CD4-positive, alpha-beta T cell treated with Interleukin-6 at 100 ng/mL for 8 hours (primary cell): ENCODE data around the gene SPATA31D1.
"Not testable (repeated sequence)": the region's sequence is repeated elsewhere in the genome, so short reads cannot be mapped to it uniquely, and the experiment has no call there.

Source experiments
- DNase-seq: peaks from one replicate; pipeline ENCODE4 v3.0.0-alpha.2; 2020; ENCODE audit warnings: mixed read lengths, low spot score

SPATA31D1 gene

DNA sequence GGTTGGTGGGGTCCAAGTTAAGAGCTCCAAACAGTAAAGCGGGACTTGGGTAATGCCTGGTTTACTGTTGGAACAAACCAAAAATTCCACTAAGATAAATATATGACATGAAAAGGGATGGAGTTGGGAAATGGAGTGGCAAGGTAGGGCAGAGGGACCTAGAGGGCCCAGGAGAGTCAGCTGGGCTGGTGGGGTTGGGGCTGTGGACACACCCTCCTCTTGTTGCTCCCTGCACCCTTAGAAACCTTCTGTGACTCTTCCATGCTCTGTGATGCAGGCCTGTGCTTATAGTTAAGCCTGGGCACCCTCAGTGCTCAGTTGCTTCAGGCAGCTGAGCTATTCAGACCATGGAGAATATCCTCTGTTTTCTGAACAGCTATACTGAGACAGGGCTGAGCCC lies at the start of gene SPATA31D1:
Gene SPATA31D1, plus strand, starts transcription at position 301 of the 400 bp plus-strand sequence. Its CDS starts 47 bp downstream, at position 348.
- not testable (repeated sequence) for DNase-seq

DNA sequence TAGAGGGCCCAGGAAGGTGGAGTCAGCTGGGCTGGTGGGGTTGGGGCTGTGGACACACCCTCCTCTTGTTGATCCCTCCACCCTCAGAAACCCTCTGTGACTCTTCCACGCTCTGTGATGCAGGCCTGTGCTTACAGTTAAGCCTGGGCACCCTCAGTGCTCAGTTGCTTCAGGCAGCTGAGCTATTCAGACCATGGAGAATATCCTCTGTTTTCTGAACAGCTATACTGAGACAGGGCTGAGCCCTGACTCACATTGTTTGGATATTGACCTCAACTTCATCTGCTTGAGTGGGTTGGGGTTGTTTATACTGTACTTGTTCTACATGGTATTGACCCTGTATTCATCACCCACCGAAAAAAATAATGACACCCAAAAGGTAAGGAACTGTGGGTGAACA lies 45.2 kb upstream of the SPATA31D1 start, which contains the start of gene SPATA31D3:
Gene SPATA31D3, plus strand, starts transcription at position 108 of the 400 bp plus-strand sequence. Its CDS starts 86 bp downstream, at position 194.
- DNase-seq: not testable (repeated sequence)

DNA sequence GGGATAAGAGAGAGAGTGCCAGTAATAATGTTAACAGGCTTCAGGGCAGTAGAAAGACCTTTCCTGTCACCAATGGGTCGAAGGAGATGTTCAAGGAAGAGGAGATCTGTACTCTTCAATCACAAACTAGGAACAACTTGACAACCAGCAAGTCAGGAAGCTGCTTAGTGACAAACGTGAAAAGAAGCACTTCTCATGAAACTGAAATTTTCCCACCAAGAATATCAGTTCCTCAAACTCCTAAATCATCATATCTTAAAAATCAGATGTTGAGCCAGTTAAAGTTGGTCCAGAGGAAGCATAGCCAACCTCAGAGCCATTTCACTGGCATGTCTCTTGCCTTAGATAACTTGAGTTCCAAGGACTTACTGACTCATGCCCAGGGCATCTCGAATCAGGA lies 39.9 kb upstream of the SPATA31D1 start:
- DNase-seq: not testable (repeated sequence)

DNA sequence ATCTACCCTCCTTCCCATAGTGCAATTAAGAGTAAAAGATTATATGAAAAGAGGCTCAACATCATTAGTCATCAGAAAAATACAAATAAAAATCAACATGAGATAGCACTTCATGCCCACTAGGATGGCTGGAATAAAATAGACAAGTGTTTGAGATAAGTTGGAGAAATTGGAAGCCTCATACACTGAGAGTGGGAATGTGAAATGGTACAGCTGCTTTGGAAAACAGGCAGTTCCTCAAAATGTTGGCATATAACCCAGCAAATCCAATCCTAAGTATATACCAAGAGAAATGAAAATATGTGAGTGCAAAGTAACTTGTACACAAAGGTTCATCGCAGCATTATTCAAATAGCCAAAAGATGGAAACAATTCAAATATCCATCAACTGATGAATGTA lies 35.5 kb upstream of the SPATA31D1 start:
- DNase-seq: no peak

DNA sequence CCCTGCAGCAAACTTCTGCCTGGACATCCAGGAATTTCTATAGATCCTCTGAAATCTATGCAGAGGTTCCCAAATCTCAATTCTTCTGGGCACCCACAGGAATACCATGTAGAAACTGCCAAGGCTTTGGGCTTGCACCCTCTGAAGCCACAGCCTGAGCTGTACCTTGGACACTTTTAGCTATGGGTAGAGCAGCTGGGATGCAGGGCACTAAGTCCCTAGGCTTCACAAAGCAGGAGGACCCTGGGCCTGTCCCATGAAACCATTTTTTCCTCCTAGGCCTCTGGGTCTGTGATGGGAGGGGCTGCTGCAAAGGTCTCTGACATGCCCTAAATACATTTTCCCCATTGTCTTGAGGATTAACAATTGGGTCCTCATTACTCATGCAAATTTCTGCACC lies 32.9 kb upstream of the SPATA31D1 start:
- DNase-seq: no peak

DNA sequence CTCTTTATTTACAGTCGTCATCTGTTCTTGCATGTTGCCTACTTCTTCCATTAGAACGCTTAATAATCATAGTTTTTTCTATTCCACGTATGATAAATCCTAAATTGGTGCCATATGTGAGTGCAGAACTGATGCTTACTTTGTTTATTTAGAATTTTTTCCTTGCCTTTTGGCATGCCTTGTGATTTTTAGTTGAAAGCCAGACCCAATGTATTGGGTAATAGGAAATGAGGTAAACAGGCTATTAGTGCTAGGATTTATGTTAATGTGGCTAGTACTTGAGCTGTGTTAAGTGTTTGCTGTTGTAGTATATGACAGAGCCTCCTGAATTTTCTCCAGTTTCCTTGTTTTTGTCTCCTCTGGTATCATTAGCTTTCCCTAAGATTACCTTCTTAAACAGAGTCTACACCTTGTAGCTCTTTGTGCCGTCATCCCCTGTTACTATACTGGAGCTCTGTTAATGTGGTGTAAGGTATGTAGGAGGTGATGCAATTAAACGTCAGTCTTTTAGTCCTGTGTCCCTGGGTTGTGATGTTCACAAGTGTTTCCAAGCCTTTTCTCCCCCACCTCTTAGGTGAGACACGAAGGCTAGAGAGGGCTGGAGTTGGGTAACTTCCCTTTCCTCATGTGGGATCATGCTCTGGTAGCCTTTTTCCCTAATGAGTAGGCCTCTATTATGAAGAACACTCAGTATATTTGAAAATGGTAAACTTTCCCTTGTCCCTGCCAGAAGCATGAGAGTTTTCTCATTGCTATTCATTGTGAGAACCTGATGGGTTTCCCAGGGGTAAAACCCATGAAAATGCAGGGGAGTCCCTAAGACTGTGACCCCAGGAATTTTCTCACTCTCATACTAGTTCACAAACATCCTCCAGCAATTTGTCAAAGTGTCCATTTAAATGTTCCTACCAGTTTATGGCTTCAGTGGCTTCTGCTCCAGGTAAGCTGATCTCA lies 24.1 kb upstream of the SPATA31D1 start:
- DNase-seq: no peak

DNA sequence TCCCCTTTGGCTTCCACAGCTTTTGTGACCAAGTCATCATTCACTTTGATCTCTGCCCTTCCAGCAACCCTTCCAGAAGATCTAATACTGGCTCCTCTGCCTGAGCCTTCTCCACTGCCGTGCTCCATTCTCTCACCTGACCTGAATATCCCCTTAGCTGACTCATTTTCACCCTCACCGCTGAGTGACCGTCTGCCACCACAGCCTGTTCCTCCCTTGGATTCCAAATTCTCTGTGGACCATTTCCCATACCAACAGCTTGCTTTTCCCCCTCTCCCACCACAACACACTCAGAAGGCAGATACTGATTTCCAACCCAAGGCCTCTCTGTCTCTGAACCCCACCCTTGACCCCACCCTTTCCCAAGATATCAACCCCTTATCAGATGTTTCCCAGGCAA lies 20.5 kb upstream of the SPATA31D1 start:
- DNase-seq: no peak

DNA sequence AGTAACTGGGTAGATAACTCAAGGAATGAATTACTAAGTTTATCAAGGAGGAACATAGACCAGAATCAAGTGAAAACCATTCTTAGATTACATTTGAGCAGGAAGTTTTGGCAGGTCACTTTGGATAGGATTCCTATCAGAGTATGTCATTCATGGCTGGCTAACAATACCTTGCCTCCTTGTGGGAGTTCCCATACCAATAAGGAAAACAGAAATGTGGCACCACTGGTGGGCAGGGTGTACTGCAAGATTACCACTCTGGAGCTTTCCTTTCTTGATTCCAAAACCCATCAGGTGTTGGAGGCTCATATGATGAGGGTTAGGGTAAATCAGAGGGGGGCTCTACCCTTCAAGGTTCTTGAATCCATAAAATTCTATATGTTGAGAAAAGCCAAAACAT lies 18.6 kb upstream of the SPATA31D1 start:
- DNase-seq: no peak

DNA sequence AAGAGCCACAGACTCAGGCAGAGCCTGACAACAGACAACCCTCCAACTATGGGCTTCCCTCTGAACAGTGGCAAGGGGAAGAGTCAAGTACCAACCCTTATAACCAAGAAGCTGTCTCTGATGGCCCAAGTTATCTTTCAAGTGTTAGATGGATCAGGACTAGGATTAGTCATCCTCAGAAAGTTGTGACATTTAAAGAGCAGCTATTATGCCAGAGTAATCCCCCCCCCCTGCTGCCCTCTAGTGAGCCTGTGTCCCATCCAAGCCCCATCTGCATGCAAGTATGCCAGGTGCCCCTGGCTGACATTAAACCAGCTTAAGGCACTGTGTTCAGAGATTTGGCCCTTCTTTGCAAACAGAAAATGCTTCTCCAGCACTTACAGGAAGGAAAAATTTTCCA lies 16.8 kb upstream of the SPATA31D1 start:
- DNase-seq: no peak

DNA sequence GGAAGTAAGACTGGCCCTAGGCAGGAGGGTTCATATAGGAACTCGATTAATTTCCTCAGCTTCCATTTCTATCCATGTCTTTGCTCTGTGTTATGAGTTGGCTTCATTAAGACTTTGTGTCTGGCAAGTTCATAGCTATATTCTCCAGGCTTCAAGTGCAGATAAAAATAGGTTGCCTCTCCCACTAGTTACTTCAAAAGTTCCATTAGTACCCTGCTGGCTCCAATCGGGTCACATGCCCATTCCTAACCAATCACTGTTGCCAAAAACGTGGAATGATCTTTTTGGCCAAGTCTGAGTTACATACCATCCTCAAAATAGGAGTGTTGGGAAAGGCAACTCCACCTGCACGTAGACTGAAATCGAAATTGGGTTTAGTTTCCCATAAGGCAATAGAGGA lies 13.8 kb upstream of the SPATA31D1 start:
- no peak for DNase-seq

DNA sequence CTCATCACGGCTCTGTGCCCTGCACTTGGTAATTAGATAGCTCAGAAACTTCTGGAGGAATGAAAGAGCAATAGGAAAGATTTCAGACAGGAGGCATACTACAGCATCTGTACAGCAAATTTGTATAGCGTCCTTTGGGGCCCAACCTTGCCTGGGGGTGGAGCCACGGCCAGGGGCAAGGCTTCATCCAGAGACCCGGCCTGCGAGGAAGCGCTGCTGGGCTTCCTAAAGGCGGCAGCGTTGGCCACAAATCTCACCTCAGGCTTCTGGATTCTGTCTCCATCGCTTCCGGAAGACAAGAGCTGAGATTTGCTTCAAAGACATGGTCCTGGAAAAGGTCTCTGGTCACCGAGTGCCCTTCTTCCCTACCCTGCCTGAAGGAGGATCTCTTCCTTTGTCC lies 12.2 kb upstream of the SPATA31D1 start:
- no peak for DNase-seq

DNA sequence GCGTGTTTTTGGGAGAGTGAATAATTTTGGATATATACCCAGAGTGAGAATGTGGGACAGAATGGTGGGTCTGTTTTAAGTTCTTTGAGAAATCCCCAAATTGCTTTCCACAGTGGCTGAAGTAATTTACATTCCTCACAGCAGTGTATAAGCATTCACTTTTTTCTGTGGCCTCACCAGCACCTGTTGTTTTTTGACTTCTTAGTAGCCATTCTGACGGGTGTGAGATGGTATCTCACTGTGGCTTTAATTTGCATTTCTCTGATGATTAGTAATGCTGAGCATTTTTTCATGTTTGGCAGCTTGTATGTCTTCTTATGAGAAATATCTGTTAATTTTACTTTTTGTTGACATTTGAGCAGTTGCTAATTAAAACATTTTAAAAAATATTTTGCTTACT lies 9.4 kb upstream of the SPATA31D1 start:
- DNase-seq: no peak

DNA sequence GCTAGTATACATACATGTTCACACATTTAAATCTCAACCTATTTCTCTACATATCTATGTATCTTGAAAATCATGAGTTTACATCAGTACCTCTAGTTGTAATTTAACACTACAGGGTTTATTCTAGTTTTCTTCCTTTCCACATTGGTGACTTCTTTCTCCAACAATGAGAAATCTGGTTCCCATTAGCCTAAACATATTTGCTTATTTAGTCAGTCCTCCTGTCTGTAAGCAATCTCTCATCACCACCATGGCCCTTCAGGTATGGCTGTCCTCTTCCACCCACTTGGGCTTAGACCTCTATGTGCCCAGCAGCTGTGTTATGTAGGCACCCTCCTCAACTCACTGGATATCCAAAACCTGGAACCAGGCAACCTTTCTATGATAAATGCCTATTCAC lies 8.0 kb upstream of the SPATA31D1 start:
- no peak for DNase-seq

DNA sequence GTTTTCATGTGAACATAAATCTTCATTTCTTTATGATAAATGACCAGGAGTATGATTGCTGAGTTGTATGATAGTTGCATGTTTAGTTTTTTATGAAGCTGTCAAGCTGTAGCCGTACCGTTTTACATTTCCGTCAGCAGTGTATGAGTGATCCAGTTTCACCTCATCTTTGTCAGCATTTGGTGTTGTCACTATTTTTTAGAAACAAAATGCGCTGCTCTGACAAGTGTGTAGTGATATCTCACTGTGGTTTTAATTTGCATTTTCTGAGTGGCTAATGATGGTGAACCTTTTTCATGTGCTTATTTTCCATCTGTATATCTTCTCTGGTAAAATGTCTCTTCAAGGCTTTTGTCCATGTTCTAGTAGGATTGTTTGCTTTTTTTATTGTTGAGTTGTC lies 6.7 kb upstream of the SPATA31D1 start:
- no peak for DNase-seq

DNA sequence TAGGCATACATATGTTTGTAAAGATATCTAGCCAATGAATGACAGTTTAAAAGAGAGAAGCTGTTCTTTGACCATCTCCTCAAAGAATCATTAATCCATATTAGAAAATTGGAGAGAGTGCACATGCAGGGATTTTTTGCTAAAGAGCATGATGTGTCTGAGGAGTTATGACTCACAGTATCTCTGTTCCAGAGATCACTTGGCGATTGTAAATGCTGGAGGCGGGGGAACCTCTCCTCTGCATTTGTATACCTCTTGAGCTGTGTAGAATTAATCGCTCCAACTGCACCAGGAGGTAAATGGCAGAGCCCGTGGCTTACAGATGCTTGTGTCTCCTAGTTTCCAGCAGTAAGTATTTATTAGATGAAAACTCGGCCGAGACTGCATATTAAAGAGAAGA lies 3.6 kb upstream of the SPATA31D1 start:
- DNase-seq: no peak

DNA sequence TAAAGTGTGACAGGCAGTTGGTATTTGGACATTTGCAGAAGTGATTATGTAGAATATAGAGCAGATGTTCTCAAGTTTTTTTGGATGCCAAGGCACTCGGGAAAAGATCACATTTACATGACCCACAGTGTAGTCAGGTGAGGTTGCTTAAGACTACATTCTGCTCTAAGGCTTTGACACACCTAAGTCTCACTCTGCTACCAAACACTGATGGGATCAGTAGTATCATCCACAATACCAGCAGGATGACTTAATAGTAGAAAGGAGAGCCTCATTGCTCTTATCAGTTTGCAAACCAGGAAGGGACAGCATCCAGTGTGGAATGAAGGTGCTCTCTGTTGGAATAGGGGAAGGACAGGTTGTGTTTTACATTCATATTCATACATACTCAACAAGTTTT lies 2.5 kb upstream of the SPATA31D1 start:
- DNase-seq: no peak

DNA sequence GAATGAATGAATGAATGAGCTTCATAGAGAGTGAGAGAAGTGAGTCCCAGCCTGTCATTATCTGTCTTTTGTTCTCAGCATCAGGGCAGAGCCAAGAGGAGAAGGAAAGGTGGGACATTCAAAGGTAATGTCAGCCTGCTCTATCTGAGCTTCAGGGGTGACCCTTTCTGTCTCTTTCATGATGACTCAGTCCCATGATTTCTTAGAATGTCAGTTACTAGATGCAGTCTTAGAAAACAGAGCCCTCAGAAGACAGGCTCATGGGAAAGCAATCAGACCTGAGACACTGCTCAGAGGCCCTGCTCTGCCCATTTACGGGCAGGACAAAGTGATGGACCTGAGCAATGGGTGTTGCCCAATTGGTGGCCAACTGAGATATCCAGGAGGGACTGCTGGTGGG lies 1.1 kb downstream of the SPATA31D1 start:
- no peak for DNase-seq

DNA sequence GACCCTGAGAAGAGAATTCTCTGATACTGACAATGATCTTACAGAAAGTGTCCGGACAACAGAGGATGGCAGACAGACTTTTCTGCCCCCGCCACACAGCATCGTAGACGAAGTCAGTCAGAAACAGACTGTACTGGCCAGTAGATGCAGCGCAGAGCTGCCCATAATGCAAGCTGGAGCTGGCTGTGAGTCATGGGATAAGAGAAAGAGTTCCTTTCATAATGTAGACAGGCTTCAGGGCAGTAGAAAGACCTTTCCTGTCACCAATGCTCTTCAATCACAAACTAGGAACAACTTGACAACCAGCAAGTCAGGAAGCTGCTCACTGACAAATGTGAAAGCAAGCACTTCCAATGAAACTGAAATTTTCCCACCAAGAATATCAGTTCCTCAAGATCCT lies 5.1 kb downstream of the SPATA31D1 start:
- no peak for DNase-seq

DNA sequence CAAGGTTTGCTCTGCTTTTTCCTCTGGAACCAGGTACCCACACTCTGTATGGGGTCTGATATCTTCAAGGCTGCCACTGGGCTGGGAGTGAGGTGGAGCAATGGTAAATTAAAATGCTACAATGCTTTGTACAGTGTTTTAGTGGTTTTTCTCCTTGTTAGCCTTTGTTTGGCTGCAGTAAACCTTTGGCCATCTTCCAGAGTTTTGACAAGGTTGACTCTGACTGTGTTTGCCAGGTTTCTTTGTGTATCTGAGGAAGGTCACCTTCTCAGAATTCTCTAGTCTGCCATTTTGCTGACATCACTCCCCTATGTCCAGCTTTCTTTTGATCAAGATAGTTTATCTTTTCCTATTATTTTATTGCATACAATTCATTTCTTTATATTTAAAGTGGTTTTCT lies 11.2 kb downstream of the SPATA31D1 start:
- DNase-seq: no peak

DNA sequence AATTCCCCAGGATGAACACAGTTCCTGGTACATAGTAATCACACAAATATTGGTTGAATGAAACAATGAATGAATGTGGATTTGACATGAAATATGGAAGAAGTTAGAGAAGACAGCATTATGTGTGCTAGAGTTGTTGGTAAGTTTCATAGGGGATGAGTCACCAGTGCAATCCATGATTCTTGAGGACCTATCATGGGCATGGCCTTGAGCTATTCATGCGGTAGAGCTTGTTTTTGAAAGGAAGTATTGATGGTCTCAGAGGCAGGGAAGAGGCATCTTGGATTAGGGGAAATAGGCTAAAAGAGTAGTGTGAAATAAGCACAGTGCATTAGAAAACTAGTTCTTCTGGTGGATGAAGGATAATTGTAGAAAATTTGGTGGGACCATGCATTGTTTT lies 22.1 kb downstream of the SPATA31D1 start:
- DNase-seq: no peak

DNA sequence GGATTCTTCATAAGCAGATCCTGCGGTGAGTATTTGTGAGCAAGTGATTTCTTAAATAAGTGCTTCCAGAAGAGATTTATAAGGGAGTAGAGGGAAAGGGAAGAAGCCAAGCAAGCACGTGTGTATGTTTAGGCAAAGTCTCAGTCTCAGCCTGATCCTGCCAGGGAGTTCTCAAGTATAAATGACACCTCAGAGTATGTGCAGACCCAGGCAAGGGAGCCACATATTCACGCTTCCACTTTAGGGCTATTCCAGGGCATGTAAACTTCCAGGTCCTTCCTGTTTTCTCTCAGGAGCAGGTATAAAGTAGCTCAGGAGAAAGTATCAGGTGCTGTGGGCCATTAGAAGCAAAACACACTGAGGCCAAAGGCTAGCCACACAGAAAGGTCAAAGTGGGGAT lies 22.6 kb downstream of the SPATA31D1 start:
- no peak for DNase-seq

DNA sequence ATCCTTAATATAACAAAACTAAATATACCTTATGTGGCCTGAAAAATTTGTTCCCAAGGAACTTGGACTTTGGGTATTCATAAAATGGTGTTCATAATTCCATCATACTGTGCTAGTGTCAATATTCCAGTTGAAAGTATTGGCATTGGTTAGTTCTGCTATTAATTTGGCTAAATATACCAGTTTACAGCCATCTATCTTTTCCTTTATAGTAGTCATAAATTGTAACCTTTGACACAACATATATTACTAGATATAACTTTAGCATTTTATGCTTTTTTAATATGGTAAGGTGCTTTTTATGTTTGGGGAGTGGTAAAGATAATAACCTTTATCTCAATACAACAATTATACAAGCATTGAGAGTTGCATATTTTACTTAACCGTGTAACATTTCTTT lies 23.7 kb downstream of the SPATA31D1 start:
- no peak for DNase-seq

DNA sequence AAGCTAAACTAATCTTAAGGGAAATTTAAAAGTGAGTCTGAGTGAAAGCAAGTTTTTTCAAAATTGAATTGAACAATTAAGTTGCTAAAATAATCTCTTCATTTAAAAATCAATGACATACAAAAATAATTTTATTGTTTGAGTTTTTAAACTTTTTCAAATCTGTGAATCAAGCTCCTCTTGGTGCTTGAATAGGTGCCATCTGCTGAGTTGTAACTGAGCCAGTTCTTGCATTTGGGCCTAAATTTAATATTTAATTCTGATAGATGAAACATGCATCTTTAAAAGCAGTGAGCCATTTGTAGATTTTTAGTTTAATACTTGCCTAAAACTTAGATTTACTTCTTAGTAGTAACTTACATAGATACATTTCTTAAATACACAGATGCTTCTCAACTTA lies 31.8 kb downstream of the SPATA31D1 start:
- DNase-seq: no peak

DNA sequence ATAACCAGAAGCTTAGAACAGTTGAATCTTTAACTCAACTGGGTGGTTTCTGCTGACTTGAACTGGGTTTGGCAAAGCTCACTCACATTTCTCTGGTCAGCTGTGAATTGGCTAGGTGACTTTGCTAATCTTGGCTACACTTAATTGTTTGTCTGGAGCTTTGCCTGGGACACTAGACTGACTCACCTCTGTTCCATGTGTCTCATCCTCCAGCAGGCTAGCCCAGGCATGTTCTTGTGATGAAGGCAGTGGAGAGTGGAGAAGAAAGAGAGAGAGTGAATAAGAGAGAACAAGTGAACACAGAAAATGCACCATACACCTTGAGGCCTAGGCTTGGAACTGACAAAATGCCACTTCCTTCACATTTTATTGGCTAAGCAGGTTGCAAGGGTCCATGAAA lies 32.6 kb downstream of the SPATA31D1 start:
- no peak for DNase-seq
